Stromal cell of bone marrow (primary cell): Measurements from ENCODE around the gene VRK1.

Experiments used
- DNase-seq: peaks from one replicate; pipeline ENCODE4 v3.0.0-alpha.2; 2012; ENCODE audit warnings: low read depth

VRK1 gene

GRCh38 chr14:96920820-96921219, 123.6 kb downstream of the VRK1 start:
- no peak for DNase-seq

DNA sequence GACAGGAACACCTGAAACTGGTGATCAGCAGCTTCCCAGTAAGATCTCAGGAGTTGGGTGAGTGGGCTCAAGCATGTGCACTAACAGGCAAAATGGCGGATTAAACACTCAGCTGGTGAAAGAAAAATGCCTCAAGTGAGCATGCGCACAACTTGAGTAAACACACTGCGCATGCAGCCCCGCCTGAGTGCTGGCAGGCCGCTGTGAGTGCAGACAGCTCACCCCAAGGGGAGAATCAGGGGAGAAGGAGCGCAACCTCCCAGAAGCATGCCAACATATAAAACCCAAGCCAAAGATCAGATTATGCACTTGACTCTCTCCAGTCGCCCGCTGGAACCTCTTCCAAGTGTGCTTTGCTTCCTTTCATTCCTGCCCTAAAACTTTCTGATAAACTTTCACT, 125.8 kb downstream of the VRK1 start:
- DNase-seq, result no peak

DNA sequence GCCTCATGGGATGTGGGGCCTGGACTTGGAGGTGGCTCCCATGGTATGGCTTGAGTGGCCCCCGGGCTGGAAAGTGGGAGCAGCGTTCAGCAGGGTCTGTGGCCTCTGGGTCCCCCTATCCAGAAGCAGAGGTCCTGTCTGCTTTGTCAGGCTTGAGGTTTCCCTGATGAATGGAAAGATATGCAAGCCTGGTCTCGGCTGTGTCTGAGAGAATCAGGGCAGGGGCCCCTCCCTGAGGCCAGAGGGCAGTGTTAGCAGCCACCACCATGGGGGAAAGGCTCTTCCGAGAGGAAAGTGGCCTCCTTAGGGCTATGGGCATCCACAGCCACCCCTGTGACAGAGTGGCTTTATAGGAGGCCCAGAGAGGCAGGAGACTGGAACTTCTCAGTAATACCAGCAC, 128.2 kb downstream of the VRK1 start:
- DNase-seq, result no peak

DNA sequence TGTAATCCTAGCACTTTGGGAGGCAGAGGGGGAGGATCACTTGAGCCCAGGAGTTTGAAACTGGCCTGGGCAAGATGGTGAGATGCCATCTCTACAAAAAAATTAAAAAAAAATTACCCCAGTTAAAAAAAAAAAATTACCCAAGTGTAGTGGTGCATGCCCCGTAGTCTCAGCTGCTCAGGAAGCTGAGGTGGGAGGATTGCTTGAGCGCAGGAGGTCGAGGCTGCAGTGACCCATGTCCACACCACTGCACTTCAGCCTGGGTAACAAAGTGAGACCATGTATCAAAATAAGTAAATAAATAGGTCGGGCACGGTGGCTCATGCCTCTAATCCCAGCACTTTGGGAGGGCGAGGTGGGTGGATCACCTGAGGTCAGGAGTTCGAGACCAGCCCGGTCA, 128.8 kb downstream of the VRK1 start:
- DNase-seq, result no peak

GRCh38 chr14:96928779-96929380, 131.7 kb downstream of the VRK1 start:
- no peak for DNase-seq

DNA sequence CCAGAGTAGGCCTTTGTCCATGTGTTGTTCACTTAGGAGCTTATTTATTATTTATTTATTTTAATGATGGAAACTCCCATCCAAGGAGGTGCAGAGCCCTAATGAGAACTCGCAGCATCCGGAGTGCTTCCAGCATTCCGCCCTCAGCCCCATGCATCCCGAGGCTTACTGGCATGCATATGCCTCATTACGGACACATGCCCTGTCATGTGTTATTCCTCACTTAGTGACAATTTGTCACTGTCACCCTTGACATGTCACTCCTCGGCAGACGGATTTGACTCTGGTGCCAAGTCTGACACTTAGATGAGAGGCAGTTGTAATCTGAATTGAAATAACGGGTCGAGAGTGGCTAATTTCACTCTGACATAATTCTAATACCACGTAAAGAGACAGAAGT, 132.8 kb downstream of the VRK1 start:
- DNase-seq, result no peak

GRCh38 chr14:96930526-96930925, 133.3 kb downstream of the VRK1 start:
- no peak for DNase-seq
